ENCODE results near the gene STAT5B. TPM values are rescaled to one million over a fixed set of nuclear protein-coding genes. Genes with fewer than 3 reads are reported as not detected.

Gene STAT5B
- polyA plus RNA-seq, 3 donors from 2014 or later: 33.9 to 58.3 (median 37.8) TPM

DNA sequence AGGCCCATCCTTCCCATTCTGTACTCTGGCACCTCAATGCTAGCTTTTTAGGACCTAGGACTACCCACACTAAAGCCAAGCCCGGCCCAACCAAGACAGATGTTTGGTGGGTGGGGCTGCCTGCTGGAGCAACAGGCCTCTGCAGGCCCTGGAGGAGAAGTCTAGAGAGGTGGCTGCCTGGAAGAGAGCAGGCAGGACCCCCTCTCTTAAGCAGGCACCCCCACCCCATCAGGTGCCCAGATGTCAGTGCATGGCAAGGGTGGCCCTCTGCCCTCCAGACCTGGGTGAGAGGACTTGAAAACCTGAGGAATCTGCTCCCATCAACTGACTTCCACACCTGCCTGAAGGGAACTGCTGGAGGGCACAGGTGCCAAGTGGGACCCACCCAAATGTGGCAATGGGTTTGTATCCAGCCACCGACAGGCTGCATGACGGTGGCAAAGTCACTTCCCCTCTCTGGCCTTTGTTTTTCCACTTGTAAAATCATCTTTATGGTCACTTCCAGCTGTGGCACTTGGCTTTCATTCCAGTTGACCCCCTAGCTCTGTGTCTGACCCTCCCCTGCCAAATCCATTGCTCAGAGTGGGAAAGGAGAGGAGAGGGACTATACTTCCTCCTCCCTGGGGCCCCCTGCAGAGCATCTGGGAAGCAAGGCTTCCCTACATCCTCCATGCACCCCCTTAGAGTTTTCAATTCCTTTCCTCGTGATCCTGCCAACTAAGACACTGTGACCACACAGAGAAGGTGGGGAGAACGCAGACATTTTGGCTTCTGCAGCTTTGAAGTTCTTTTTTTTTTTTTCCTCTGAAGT is 10.4 kb upstream of the STAT5B start:
- H3K27me3 Mint-ChIP-seq (ENCODE audit: low read depth in 3 of 3): peaks cover 1 to 2% (median 2%) of the 10 kb centered on the region in 3 donors
- DNase-seq: no peak
- H3K4me1 Mint-ChIP-seq: peaks cover 37 to 48% of the 10 kb centered on the region in 2 donors
- H3K9me3 Mint-ChIP-seq: no peaks in the 10 kb centered on the region
- H3K4me3 Mint-ChIP-seq: peak overlapping the region; percentile 86 to 92 (median 88)
- H3K36me3 Mint-ChIP-seq: peaks cover 0 to 2% (median 0%) of the 10 kb centered on the region in 3 donors
- peak overlapping the region; percentile 89 to 96 (median 94) for H3K27ac Mint-ChIP-seq

DNA sequence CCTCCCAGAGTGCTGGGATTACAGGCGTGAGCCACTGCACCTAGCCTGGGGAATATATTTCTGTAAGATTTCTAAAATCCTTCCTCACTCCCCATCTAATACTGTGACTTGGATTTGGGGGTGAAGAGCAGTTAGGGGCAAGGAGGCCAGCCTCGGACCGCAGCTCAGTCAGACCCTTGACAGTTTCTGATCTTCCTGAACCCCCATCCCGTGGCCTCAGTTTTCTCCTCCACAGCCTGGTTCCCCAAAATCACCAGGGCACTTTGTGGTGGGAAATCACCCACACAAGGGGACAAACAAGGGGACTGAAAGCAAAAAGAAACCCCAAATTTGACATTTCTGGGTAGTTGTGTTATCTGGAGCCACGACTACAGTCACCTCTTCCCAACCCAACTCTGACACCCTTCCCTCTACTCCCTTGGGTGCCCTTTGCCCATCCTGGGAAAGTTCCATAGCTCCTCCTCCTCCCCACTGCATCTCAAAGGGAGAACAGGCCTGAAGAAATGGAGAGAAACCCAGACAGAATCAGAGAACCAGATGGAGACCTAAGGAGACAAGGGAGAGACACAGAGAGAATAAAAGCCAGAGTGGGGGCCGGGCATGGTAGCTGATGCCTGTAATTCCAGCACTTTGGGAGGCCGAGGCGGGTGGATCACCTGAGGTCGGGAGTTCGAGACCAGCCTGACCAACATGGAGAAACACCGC is 9.3 kb upstream of the STAT5B start:
- no peaks in the 10 kb centered on the region for H3K9me3 Mint-ChIP-seq
- no peak for DNase-seq

GRCh38 chr17:42284566-42284965 is 8.4 kb upstream of the STAT5B start:
- H3K4me3 Mint-ChIP-seq: no peak overlapping the region
- DNase-seq: no peak
- no peaks in the 10 kb centered on the region for H3K9me3 Mint-ChIP-seq
- no peaks in the 10 kb centered on the region for H3K36me3 Mint-ChIP-seq
- H3K4me1 Mint-ChIP-seq: peaks cover 26 to 28% of the 10 kb centered on the region in 2 donors
- no peak overlapping the region for H3K27ac Mint-ChIP-seq
- peaks cover 2 to 3% (median 2%) of the 10 kb centered on the region in 3 donors for H3K27me3 Mint-ChIP-seq (ENCODE audit: low read depth in 3 of 3)

More for the DNA sequence above, 9.3 kb upstream of the STAT5B start:
- Mint-ChIP-seq H3K4me1 (peaks cover 32 to 37% of the 10 kb centered on the region in 2 donors), H3K4me3 (peak overlapping the region in 3 of 5 donors; percentile 6 to 41 (median 21)), H3K27me3 (ENCODE audit: low read depth in 3 of 3) (peaks cover 1 to 2% (median 2%) of the 10 kb centered on the region in 3 donors), H3K27ac (no peak overlapping the region), H3K36me3 (no peaks in the 10 kb centered on the region)

DNA sequence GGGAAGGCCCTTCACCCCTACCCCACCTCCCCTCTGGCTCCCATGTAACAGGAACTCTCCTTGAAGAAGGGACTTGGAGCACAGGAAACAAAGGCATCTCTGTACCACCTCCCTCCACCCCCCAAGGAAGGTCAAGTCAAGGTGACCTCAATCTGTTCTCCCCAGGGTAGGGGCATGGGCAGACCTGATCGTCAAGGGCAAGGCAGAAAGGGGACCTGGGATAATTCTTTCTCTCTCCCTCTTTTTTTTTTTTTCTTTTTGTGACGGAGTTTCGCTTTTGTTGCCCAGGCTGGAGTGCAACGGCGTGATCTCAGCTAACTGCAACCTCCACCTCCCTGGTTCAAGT is 7.8 kb upstream of the STAT5B start:
- DNase-seq: no peak
- Mint-ChIP-seq H3K4me1 (peaks cover 21 to 22% of the 10 kb centered on the region in 2 donors), H3K27me3 (ENCODE audit: low read depth in 3 of 3) (peaks cover 0 to 3% (median 2%) of the 10 kb centered on the region in 3 donors), H3K9me3 (no peaks in the 10 kb centered on the region), H3K4me3 (no peak overlapping the region), H3K36me3 (no peaks in the 10 kb centered on the region), H3K27ac (no peak overlapping the region)

DNA sequence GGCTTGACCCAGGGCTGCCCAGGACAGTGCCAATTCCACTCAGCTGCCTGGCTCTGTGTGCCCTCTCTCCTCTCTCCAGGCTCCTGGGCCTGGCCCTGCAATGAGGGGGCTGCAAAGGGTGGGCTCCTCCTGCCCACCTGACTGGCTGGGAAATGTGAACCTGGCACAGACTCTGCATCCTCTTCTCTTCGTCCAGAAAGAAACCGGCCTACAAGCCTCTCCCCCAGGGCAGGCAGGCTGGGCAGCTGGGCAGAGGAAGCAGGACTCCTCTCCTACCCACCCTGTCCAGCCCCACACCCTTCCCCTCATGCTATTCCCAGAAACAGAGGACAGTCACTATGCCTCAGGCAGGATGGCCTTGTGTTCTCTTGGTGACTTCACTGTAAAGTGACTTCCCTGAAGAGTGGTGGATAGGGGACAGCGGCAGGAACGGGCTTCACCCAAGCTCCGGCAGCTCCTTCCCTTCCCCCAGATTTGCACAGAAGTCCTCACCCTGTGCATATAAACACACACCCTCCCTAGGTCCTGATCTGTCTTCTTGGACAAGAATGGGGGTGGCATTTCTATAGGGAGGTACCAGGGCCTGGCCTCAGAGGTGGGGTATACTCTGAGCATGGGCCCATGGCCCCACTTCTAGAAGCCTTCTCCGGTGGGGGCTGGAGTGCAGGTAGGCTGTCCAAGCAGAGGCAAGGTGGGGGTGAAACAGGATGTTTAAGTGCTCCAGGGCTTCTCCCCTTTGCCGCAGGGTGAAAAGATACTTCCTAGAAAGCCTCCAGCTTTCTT is 7.2 kb upstream of the STAT5B start:
- H3K9me3 Mint-ChIP-seq: no peaks in the 10 kb centered on the region
- H3K36me3 Mint-ChIP-seq: no peaks in the 10 kb centered on the region
- H3K4me3 Mint-ChIP-seq: no peak overlapping the region
- DNase-seq: no peak
- no peak overlapping the region for H3K27ac Mint-ChIP-seq
- peaks cover 20% of the 10 kb centered on the region in 2 donors for H3K4me1 Mint-ChIP-seq
- H3K27me3 Mint-ChIP-seq (ENCODE audit: low read depth in 3 of 3): peaks cover 0 to 3% (median 2%) of the 10 kb centered on the region in 3 donors

- H3K36me3 Mint-ChIP-seq: no peaks in the 10 kb centered on the region
- peaks cover 21 to 22% of the 10 kb centered on the region in 2 donors for H3K4me1 Mint-ChIP-seq
- DNase-seq: no peak
- no peak overlapping the region for H3K27ac Mint-ChIP-seq
- no peak overlapping the region for H3K4me3 Mint-ChIP-seq
- peaks cover 0 to 6% (median 2%) of the 10 kb centered on the region in 3 donors for H3K27me3 Mint-ChIP-seq (ENCODE audit: low read depth in 3 of 3)
- no peaks in the 10 kb centered on the region for H3K9me3 Mint-ChIP-seq
These were observed 6.4 kb upstream of the STAT5B start for GRCh38 chr17:42282478-42283080.

DNA sequence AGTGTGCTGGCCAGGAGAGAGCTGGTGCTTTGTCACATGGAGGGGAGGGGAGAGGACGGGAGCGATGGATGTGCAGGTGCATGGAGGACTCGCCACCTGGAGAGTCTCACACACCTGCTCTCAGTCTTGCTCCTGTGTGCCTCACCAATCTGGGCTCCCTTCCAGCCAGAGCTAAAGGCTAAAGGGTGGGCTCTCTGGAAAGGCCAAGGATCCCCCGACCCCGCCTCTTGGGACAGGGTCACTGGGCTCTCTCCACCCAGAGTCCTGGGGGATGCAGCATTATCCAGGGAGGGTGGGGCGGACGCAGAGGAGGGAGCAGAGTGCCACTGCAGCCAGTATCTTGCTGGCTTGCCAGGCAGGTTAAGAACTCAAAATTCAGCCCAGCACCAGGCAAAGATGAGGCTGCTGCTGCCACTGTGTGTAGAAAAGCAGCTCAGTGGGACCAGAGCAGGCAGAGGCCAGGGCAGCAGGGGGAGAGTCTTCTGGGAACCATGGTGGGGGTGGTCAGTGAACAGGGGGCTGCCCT is 5.4 kb upstream of the STAT5B start:
- H3K27ac Mint-ChIP-seq: peak overlapping the region in 1 of 6 donors; percentile 12
- no peaks in the 10 kb centered on the region for H3K36me3 Mint-ChIP-seq
- no peak overlapping the region for H3K4me3 Mint-ChIP-seq
- no peaks in the 10 kb centered on the region for H3K9me3 Mint-ChIP-seq
- H3K27me3 Mint-ChIP-seq (ENCODE audit: low read depth in 3 of 3): peaks cover 0 to 5% (median 2%) of the 10 kb centered on the region in 3 donors
- peaks cover 20 to 21% of the 10 kb centered on the region in 2 donors for H3K4me1 Mint-ChIP-seq
- no peak for DNase-seq

DNA sequence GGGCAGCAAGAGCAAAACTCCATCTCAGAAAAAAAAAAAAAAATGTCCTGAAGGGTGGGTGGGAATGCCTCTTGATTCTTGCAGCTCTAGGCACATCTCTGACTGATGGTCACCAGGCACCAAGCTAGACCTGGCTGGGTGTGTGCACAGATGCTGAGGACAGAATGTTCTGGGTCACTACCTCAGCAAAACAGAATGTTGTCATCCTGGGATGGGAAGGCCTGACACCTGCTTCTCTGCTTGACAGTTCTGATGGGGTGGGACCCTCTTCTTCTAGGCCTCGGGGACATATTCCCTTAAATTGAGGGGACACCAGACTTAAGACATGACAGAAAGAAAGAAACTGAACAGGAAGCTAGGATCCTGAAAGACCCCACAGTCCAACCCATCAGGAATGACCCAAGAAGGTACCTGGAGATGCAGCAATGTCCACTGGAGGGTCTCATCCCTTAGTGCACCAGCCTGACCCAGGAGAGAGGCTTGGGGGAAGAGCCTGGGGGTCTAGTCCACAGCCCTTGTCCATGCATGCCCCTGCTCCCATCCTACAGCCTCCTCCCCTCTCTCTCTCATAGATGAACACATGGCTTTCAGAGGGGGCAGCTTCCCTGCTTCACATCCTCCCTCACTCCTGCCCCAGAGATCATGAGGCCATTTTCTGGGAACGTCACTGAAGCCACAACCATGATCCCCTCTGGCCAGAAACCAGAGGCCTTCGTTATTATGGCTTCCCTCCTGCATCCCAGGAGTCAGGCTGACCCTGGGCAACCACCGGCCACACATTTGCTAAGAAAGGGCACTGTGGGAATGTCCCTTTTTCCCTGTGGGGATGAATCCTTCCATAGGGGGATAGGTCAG is 3.8 kb upstream of the STAT5B start:
- H3K4me1 Mint-ChIP-seq: peaks cover 21 to 23% of the 10 kb centered on the region in 2 donors
- no peak overlapping the region for H3K27ac Mint-ChIP-seq
- peak overlapping the region in 1 of 5 donors; percentile 18 for H3K4me3 Mint-ChIP-seq
- peaks cover 3 to 10% (median 5%) of the 10 kb centered on the region in 3 donors for H3K27me3 Mint-ChIP-seq (ENCODE audit: low read depth in 3 of 3)
- DNase-seq: no peak
- no peaks in the 10 kb centered on the region for H3K9me3 Mint-ChIP-seq
- H3K36me3 Mint-ChIP-seq: peaks cover 0 to 3% (median 0%) of the 10 kb centered on the region in 3 donors

DNA sequence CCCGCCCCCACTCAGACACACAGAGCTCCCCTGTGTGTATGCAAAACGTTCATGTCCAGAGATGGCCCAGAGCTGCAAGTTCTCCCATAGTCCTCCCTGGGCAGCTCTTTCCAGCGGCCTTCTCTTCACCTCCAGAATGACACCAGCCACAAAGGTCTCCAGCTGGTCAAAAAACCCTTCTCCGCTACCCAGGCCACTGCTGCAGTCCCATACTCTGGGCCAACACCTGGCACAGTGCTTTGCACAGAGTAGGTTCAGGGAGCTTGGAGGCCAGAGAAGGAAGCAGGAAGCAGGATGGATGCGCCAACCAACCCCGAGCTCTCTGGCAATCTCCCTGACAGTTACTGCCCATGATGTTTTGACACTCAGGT is 1.1 kb upstream of the STAT5B start:
- peak overlapping the region; percentile 74 to 88 (median 78) for H3K4me3 Mint-ChIP-seq
- no peak for DNase-seq
- peaks cover 46 to 49% of the 10 kb centered on the region in 2 donors for H3K4me1 Mint-ChIP-seq
- H3K36me3 Mint-ChIP-seq: peaks cover 0 to 3% (median 0%) of the 10 kb centered on the region in 3 donors
- H3K9me3 Mint-ChIP-seq: no peaks in the 10 kb centered on the region
- H3K27ac Mint-ChIP-seq: peak overlapping the region; percentile 53 to 80 (median 72)
- H3K27me3 Mint-ChIP-seq (ENCODE audit: low read depth in 3 of 3): peaks cover 3 to 18% (median 5%) of the 10 kb centered on the region in 3 donors

DNA sequence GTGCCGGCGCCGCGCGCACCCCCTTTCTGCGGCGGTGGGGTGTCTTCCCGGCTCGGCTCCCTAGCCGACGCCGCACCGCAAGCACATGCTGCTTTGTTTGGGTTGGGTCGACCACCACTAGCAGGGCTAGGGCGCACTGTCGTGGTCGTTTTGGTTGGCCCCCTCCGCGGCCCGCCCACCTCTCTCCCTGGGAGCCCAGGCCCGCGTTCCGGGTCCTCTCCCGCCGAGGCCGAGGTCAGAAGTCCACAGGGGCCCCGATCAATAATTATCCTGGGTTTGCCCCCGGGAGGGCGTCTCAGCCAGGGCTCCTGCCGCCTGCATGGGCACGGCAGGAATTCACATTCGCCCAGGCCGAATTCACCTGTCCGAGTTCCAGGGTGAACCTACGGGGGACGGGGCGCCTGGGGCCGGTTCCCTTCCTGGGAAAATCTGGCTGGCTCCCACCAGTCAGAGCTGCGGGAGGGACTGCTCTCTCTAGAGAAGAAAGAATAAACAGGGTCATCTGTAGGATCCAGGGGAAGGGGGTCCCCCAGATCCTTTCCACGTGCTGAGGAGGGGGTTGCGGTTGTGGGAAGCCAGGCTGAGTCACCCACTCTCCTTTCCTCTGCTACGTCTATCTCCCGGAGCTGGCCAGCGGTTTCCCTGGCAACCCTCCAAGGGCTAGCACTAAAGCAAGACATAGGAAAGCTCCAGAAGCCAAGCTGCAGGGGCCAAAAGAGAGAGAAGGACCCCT is 584 bp upstream of the STAT5B start:
- no peak for DNase-seq
- H3K4me3 Mint-ChIP-seq: peak overlapping the region; percentile 74 to 88 (median 78)
- peaks cover 51 to 55% of the 10 kb centered on the region in 2 donors for H3K4me1 Mint-ChIP-seq
- H3K27me3 Mint-ChIP-seq (ENCODE audit: low read depth in 3 of 3): peaks cover 3 to 18% (median 5%) of the 10 kb centered on the region in 3 donors
- no peaks in the 10 kb centered on the region for H3K9me3 Mint-ChIP-seq
- H3K27ac Mint-ChIP-seq: peak overlapping the region; percentile 55 to 80 (median 72)
- peaks cover 0 to 3% (median 0%) of the 10 kb centered on the region in 3 donors for H3K36me3 Mint-ChIP-seq

GRCh38 chr17:42275527-42276358 is 448 bp downstream of the STAT5B start:
- H3K9me3 Mint-ChIP-seq: no peaks in the 10 kb centered on the region
- peaks cover 3 to 18% (median 5%) of the 10 kb centered on the region in 3 donors for H3K27me3 Mint-ChIP-seq (ENCODE audit: low read depth in 3 of 3)
- peak overlapping the region; percentile 93 to 100 (median 96) for H3K4me3 Mint-ChIP-seq
- peaks cover 0 to 3% (median 0%) of the 10 kb centered on the region in 3 donors for H3K36me3 Mint-ChIP-seq
- H3K4me1 Mint-ChIP-seq: peaks cover 61 to 65% of the 10 kb centered on the region in 2 donors
- H3K27ac Mint-ChIP-seq: peak overlapping the region; percentile 90 to 99 (median 97)
- DNase-seq: peak in 2 of 3 donors; percentile 8 to 24

Data from immature natural killer cell (primary cell).